ENCODE measurements around the gene PKNOX2.

DNA sequence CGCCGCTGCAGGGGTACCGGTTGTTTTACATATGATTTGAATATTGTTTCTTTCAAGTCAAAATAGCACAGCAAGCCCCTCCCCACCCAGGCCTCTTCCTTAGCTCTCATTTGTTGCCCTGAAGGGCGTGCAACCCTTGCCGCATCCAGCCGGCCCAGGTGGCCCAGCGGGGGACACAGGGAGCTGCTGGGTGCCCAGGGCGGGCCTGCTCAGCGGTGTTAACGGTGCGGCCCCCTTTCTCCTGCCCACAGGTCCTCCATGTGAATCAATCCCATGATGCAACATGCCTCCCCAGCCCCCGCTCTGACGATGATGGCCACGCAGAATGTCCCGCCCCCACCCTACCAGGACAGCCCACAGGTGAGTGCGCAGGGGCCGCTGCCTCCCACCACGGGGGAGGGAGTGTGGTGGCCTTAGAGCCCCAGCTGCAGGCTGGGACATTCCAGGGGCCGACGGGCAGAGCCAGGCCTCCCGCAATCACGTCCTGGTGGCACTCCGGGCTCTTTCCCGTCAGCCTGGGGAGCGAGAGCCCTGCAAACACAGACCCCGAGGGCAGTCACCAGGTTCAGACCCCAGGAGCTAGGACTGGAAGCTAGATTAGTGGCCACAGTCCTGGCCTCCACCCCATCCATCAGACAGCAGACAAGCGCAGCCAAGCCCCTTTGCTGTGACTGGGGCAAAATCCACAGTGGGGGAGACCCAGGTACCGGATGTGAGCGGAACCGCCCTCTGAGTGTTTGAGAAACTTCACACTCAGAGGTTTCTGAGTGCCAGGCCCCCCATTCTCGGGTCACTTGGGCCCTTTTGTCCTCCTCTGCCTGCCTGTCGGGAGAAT is 186.7 kb downstream of the PKNOX2 start:
- TF ChIP-seq, protein P1, sequence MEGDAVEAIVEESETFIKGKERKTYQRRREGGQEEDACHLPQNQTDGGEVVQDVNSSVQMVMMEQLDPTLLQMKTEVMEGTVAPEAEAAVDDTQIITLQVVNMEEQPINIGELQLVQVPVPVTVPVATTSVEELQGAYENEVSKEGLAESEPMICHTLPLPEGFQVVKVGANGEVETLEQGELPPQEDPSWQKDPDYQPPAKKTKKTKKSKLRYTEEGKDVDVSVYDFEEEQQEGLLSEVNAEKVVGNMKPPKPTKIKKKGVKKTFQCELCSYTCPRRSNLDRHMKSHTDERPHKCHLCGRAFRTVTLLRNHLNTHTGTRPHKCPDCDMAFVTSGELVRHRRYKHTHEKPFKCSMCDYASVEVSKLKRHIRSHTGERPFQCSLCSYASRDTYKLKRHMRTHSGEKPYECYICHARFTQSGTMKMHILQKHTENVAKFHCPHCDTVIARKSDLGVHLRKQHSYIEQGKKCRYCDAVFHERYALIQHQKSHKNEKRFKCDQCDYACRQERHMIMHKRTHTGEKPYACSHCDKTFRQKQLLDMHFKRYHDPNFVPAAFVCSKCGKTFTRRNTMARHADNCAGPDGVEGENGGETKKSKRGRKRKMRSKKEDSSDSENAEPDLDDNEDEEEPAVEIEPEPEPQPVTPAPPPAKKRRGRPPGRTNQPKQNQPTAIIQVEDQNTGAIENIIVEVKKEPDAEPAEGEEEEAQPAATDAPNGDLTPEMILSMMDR (IDR thresholded peaks at IDR 0.05), result no peak
- no peak for TF ChIP-seq POLR2A (IDR thresholded peaks at IDR 0.05)
